ENCODE measurements around the gene GTF2A1L. TPM values are rescaled to one million over a fixed set of nuclear protein-coding genes. Genes with fewer than 3 reads are reported as not detected.

Gene GTF2A1L
- total and polyA plus RNA-seq, 10 of the 15 experiments (the other 5 are each of a cell fraction or from before 2014, with no cell fraction given), result not detected

DNA sequence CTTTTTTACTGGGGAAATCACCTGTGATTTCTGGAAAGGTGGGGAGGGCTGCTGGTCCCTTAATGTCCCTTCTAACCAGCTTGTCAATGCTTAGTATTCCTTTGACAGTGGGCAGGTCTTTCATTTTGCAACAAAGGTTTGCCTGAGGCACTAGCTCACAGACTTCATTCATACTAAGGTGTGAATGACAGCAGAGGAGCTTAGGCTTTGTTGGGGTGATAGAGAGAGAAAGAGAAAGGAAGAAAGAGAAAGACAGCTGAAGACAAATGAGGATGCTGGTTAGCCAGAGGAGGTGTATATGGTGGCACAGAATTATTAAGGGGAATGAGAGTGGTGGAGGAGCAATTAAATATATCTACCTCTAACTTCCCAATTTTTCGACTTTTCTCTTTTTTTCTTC, 28.9 kb upstream of the GTF2A1L start:
- ChIA-PET RAD21 (ENCODE audit: unreplicated experiment) (interaction anchor here (1.1 kb wide), 1 partner anchor 166 kb away, joined by 3 read pairs; no protein-coding TSS in a partner anchor), SMC1A (ENCODE audit: uncharacterized antibody, unreplicated experiment) (interaction anchor here (0.7 to 0.8 kb wide), 2 partner anchors 30 to 45 kb away, joined by 3 to 4 read pairs; no protein-coding TSS in a partner anchor), POLR2A (no interaction called here), CTCF (interaction anchor here (0.9 to 1.7 kb wide), 5 partner anchors 11 to 479 kb away, joined by 3 to 7 read pairs (median 4); no protein-coding TSS in a partner anchor)
- no peaks in the 10 kb centered on the region; a peak in 1 of 4 replicates for H3K27me3 ChIP-seq (replicated peaks in 1 of 2; ENCODE audit: control insufficient read depth in 2 of 2, insufficient read depth in 2 of 2, low read length in 1 of 2)
- H3K4me3 ChIP-seq, result no peak overlapping the region
- no peak for DNase-seq (ENCODE audit: low read depth, low spot score)
- 0% methylated on average over 1 of the region's 1 CpG for WGBS (ENCODE audit: insufficient coverage, insufficient replicate concordance, low lambda C conversion rate, missing lambda C conversion rate)
- no peak overlapping the region for H2AFZ ChIP-seq (ENCODE audit: control insufficient read depth, low read depth, low read length)
- H3K27ac ChIP-seq (ENCODE audit: control insufficient read depth, insufficient read depth), result no peak overlapping the region
- no peaks in the 10 kb centered on the region for H3K36me3 ChIP-seq (ENCODE audit: control insufficient read depth in 2 of 2, insufficient read depth in 2 of 2, low read length in 1 of 2)
- H3K9me3 ChIP-seq (replicated peaks; ENCODE audit: control insufficient read depth, insufficient read depth, low read length), result no peaks in the 10 kb centered on the region
- no peak overlapping the region for H3K9ac ChIP-seq (ENCODE audit: control insufficient read depth, insufficient read depth, low read length)
- intact Hi-C loops (cut with micrococcal nuclease; ENCODE audit: unreplicated experiment), result no loop called here
- no peak for FAIRE-seq
- peak; percentile 48 for ATAC-seq
- no peaks in the 10 kb centered on the region for H3K79me2 ChIP-seq (ENCODE audit: control insufficient read depth, insufficient read depth, low read length)
- in situ Hi-C loops (cut with MboI), result no loop called here
- TF ChIP-seq POLR2AphosphoS2 (IDR thresholded peaks at IDR 0.05; ENCODE audit: low read depth, low read length) (no peak), MLLT1 (IDR thresholded peaks at IDR 0.05) (no peak), NFYB (IDR thresholded peaks at IDR 0.05; ENCODE audit: insufficient read depth, low read depth, low read length) (no peak)
- TF ChIP-seq, protein P1, sequence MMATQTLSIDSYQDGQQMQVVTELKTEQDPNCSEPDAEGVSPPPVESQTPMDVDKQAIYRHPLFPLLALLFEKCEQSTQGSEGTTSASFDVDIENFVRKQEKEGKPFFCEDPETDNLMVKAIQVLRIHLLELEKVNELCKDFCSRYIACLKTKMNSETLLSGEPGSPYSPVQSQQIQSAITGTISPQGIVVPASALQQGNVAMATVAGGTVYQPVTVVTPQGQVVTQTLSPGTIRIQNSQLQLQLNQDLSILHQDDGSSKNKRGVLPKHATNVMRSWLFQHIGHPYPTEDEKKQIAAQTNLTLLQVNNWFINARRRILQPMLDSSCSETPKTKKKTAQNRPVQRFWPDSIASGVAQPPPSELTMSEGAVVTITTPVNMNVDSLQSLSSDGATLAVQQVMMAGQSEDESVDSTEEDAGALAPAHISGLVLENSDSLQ (IDR thresholded peaks at IDR 0.05), result 0 out of 2 replicates have a peak, but pooled peaks have one; percentile 11
- no peaks in the 10 kb centered on the region for H4K20me1 ChIP-seq (ENCODE audit: control insufficient read depth, insufficient read depth)
- BruUV-seq (replicated peaks), result no TSS peak
- H3K4me1 ChIP-seq (ENCODE audit: control insufficient read depth, insufficient read depth, low read length), result no peaks in the 10 kb centered on the region
- no peak overlapping the region for H3K4me2 ChIP-seq (ENCODE audit: control insufficient read depth, insufficient read depth)
